DND-41 (cell line): Measurements from ENCODE around the gene LYPD3.
"Not testable (repeated sequence)": the region's sequence is repeated elsewhere in the genome, so short reads cannot be mapped to it uniquely, and the experiment has no call there.

Experiments used
- CTCF ChIP-seq: IDR thresholded peaks from 2 replicates; pipeline ENCODE4 v1.5.1; 2012; ENCODE audit warnings: borderline replicate concordance, low read length, moderate library complexity, mild to moderate bottlenecking; ENCODE audit not compliant: poor library complexity, severe bottlenecking; ENCODE audit errors: extremely low read depth
- EZH2 ChIP-seq: IDR thresholded peaks from 3 replicates; pipeline ENCODE4 v1.6.1; 2012; ENCODE audit warnings: borderline replicate concordance, low read depth, mild to moderate bottlenecking, moderate library complexity, low read length, inconsistent platforms; ENCODE audit not compliant: severe bottlenecking

- TF ChIP-seq EZH2, CTCF: not testable (repeated sequence)
These were observed 21.3 kb downstream of the LYPD3 start for GRCh38 chr19:43444091-43444490.
